ENCODE measurements around the gene KMT2E.
A peak's percentile ranks its signal among the peaks of the same experiment; 100 is the strongest.

KMT2E gene

GRCh38 chr7:105007298-105007697 is 6.7 kb upstream of the KMT2E start:
- no peak for DNase-seq (ENCODE audit: low spot score)

GRCh38 chr7:105009667-105010503 is 4.1 kb upstream of the KMT2E start:
- no peak for DNase-seq (ENCODE audit: low spot score)

- DNase-seq (ENCODE audit: low spot score): no peak
Observed at GRCh38 chr7:105010504-105011130, 3.4 kb upstream of the KMT2E start.

GRCh38 chr7:105011141-105011830 is 2.7 kb upstream of the KMT2E start:
- DNase-seq (ENCODE audit: low spot score): no peak

- no peak for DNase-seq (ENCODE audit: low spot score)
Observed at GRCh38 chr7:105011831-105012502, 2.0 kb upstream of the KMT2E start.

- DNase-seq (ENCODE audit: low spot score): peak; percentile 99
Observed at GRCh38 chr7:105012503-105013220, 1.3 kb upstream of the KMT2E start.

GRCh38 chr7:105013221-105013815 is 687 bp upstream of the KMT2E start:
- DNase-seq (ENCODE audit: low spot score): peak; percentile 95

- DNase-seq (ENCODE audit: low spot score): peak; percentile 77
Observed at GRCh38 chr7:105014693-105015389, 836 bp downstream of the KMT2E start.

- DNase-seq (ENCODE audit: low spot score): no peak
Observed at GRCh38 chr7:105015390-105015965, 1.5 kb downstream of the KMT2E start.

- no peak for DNase-seq (ENCODE audit: low spot score)
Observed at GRCh38 chr7:105016068-105016708, 2.2 kb downstream of the KMT2E start.

GRCh38 chr7:105016709-105017656 is 3.0 kb downstream of the KMT2E start:
- no peak for DNase-seq (ENCODE audit: low spot score)

- peak; percentile 36 for DNase-seq (ENCODE audit: low spot score)
Observed at GRCh38 chr7:105017657-105018365, 3.8 kb downstream of the KMT2E start.

GRCh38 chr7:105019269-105019668 is 5.3 kb downstream of the KMT2E start:
- no peak for DNase-seq (ENCODE audit: low spot score)

GRCh38 chr7:105020926-105021325 is 6.9 kb downstream of the KMT2E start:
- no peak for DNase-seq (ENCODE audit: low spot score)

- no peak for DNase-seq (ENCODE audit: low spot score)
Observed at GRCh38 chr7:105021352-105021751, 7.3 kb downstream of the KMT2E start.

- DNase-seq (ENCODE audit: low spot score): no peak
Observed at GRCh38 chr7:105021967-105022366, 8.0 kb downstream of the KMT2E start.

- no peak for DNase-seq (ENCODE audit: low spot score)
Observed at GRCh38 chr7:105022458-105022857, 8.5 kb downstream of the KMT2E start.

GRCh38 chr7:105024734-105025133 is 10.7 kb downstream of the KMT2E start:
- no peak for DNase-seq (ENCODE audit: low spot score)

Data from activated CD4-positive, alpha-beta T cell treated with anti-CD3 and anti-CD28 coated beads, Interleukin-2, Interleukin-4, amounts not matched to agents 100 ng/mL and 50 ng/mL, durations not matched to agents 16 hours and 8 hours (primary cell).